NCI-H2171 treated with DMSO at 0.1 percent for 48 hours (cell line): ENCODE measurements around the gene OSMR.
"Not testable (repeated sequence)": the region's sequence is repeated elsewhere in the genome, so short reads cannot be mapped to it uniquely, and the experiment has no call there.

ENCODE experiments used
- DNase-seq: peaks from one replicate; lab custom pipeline; 2025; lab: John Stamatoyannopoulos, UW

Gene OSMR

GRCh38 chr5:38831117-38831516 is 14.7 kb upstream of the OSMR start:
- DNase-seq = no peak

DNA sequence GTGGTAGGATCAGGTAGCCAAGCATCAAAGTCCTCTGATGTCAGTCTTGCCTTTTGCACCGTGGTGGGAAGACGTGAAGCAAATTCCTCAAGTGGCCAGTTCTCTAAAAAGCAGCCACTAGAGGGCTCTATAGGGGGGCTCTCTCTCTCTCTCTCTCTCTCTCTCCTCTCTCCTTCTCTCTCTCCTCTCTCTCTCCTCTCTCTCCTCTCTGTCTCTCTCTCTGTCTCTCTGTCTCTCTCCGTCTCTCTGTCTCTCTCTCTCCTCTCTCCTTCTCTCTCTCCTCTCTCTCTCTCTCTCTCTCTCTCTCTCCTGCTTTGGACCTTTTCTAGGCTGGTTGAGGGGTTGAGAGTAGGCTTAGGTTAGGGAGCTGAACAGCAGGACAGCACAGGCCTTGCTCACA is 13.9 kb upstream of the OSMR start:
- peak; percentile 12 for DNase-seq

- DNase-seq = no peak
Observed at GRCh38 chr5:38832810-38833209, 13.0 kb upstream of the OSMR start.

DNA sequence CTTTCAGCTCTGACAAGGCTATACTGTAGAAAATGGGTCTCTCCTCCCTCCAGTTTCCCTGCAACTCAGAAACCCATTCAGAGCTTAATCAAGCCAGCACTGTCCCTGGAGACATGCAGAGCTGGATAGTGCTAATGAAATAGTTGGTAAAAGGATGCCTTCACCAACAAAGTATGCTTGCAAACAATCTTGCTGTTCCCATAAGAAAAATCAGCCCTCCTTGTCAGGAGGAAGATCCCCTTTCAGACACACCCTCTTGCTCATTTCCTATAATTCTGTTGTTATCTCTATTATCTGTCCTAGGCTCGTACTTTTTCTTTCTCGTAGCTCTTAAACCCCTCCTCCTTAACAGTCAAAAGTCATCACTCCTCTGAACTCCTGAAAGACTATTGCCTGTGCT is 9.9 kb upstream of the OSMR start:
- no peak for DNase-seq

GRCh38 chr5:38837416-38837815 is 8.4 kb upstream of the OSMR start:
- DNase-seq = no peak

- DNase-seq = no peak
Observed at GRCh38 chr5:38837932-38838331, 7.9 kb upstream of the OSMR start.

- DNase-seq = no peak
Observed at GRCh38 chr5:38843665-38844064, 2.1 kb upstream of the OSMR start.

DNA sequence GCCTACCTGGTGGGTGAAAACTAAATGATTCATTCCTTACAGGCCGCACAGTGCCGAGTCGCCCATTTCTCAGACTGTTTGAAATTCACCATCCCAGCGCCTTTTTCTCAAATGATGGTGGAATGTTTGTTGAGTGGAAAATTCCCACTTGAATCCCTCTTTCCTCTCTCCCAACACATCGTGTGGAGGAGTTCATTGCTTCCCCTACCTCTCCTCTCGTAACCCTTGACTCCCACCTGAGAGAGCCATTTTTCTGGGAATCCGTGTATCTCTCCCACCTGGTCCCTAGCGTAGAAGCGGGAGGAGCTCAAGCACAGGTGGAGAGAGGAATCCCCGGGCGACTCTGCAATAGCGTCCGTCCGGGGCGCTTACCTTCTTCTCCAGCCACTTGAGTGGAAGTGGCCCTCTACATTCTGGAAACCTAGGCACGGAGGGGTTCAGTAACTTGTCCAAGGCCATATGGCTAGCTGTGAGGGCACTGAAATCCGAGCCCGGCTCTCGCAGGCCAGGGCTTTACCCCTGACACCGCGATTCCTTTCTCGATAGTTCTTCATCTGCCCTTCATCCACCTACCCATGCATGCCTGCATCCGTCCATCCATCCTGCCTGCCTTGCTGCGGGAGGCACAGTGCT is 683 bp downstream of the OSMR start:
- DNase-seq = no peak

- DNase-seq = no peak
Observed at GRCh38 chr5:38847559-38848347, 1.9 kb downstream of the OSMR start.

- no peak for DNase-seq
Observed at GRCh38 chr5:38848637-38849036, 2.8 kb downstream of the OSMR start.

GRCh38 chr5:38851640-38852039 is 5.8 kb downstream of the OSMR start:
- DNase-seq = not testable (repeated sequence)

DNA sequence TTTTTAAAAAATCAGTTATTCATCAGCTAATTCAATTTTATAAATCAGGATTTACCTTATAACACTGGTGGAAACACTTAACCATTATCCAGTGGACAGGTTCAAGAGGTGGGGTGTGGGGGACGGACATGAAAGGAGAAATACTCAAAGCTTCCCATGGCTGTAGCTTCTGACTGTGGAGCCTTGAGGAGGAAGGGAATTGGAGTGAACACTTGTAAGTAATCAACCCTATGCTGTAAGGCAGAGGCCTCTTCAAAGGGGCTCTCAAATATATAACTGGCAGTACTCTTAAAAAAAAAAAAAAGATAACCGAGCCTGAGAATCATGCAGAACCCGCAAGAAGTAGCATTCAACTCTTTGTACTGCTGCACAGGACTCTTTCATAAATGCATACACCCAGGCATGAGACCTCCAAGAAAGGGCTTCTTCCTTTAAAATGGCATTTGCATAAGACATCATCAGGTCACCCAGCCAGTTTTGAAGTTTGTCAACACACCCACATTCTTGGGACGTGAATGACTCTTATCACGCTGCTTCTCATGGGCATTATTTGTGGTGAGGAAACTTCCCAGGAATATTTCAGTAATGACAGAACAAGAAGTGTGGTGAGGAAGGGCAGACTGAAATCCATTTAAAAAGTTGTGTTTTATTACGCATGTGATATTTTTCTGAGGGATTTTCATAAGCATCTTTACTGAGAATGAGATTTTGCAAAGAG is 8.1 kb downstream of the OSMR start:
- no peak for DNase-seq

DNA sequence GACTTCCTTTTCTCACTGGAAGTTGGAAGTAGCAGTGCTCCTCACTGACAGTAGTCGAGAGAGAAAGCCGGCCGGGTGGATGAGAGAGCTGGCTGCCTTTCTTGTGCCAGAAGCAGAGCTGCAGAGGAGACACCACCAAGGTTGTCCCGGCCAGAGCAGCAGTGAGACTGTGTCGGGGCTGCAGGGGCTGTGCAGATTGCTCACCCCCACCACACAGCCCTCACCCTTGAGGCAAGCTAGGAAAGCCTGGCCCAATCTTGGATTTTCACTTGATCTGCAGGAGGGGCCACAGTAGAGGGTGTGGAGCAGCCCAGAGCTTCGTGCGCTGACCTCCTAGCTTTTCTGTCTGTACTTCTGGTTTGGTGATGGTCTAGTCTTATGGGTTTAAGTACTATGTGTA is 9.1 kb downstream of the OSMR start:
- DNase-seq = no peak

GRCh38 chr5:38856660-38857059 is 10.8 kb downstream of the OSMR start:
- no peak for DNase-seq

- DNase-seq = no peak
Observed at GRCh38 chr5:38858839-38859238, 13.0 kb downstream of the OSMR start.

GRCh38 chr5:38861986-38862770 is 16.4 kb downstream of the OSMR start:
- not testable (repeated sequence) for DNase-seq

GRCh38 chr5:38866362-38867031 is 20.7 kb downstream of the OSMR start:
- DNase-seq = no peak

GRCh38 chr5:38867032-38867398 is 21.2 kb downstream of the OSMR start:
- DNase-seq = no peak

GRCh38 chr5:38867416-38867815 is 21.6 kb downstream of the OSMR start:
- no peak for DNase-seq

- no peak for DNase-seq
Observed at GRCh38 chr5:38870595-38870994, 24.8 kb downstream of the OSMR start.

DNA sequence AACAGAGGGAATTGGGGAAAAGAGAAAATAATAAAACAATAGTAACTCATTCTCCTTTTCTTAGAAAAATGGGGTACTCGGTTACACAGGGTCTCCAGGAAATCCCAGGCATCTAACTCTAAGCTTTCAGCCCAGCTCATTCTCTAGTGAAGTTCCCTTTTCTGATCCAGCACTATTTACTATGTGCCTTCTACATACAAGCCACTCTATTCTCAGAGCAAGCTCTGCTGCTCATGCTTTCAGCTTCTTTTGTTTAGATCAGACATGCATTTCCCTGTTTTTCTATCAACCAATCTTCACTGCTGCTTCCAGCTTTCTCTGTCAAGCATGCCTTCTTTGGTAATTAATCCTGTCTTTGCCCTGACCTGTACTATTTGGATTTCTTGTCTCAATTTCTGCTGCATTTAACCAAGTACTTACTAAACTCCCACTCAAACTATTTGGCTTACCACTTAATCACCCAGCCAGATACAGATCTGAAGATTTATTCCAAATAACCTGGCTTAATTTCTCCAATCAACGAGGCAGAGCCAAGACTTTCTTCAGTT is 25.3 kb downstream of the OSMR start:
- DNase-seq = no peak
